Measurements from ENCODE around the gene SOST.

Gene SOST

DNA sequence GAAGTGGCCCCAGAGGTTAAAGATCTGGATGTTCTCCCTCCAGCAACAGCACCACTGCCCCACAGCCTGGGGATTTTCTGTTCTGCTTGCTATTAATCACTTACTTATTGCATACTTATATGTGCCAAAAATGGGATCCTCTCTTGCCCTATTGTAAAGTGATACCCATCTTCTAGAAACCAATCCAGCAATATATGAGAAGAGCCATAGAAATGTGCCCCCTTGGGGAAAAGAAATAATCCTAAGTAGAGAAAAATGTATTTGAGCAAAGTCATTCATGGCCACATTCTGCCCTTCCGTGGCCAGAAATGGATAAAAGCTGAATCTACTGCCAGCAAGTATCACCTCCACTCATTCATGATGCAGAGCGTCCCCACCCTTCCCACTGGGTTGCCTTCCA, 20.9 kb downstream of the SOST start:
- no peak overlapping the region for H3K4me3 Mint-ChIP-seq
- H3K27me3 Mint-ChIP-seq = peaks cover 10% of the 10 kb centered on the region
- no peak overlapping the region for H3K27ac Mint-ChIP-seq
- H3K9me3 Mint-ChIP-seq = no peaks in the 10 kb centered on the region
- no peaks in the 10 kb centered on the region for H3K4me1 Mint-ChIP-seq
- no peak for ATAC-seq
- no peak for DNase-seq
- no peaks in the 10 kb centered on the region for H3K36me3 Mint-ChIP-seq (ENCODE audit: low read depth)

DNA sequence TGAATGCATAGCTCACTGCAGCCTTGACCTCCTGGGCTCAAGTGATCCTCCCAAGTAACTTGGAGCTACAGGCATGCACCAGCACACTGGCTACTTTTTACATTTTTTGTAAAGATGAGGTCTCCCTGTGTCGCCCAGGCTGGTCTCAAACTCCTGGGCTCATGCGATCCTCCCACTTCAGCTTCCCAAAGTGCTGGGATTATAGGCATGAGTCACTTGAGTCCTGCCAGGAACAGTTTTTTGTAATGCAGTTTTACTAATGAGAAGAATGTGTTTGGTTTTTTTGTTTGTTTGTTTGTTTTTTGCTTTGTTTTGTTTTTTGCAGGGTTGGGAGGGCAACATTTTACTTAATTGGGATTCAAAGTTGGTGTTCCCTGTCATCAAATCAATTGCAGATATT, 22.2 kb downstream of the SOST start:
- no peak for DNase-seq
- H3K9me3 Mint-ChIP-seq = no peaks in the 10 kb centered on the region
- H3K4me3 Mint-ChIP-seq = no peak overlapping the region
- peaks cover 8% of the 10 kb centered on the region for H3K27me3 Mint-ChIP-seq
- no peaks in the 10 kb centered on the region for H3K36me3 Mint-ChIP-seq (ENCODE audit: low read depth)
- ATAC-seq = no peak
- H3K4me1 Mint-ChIP-seq = no peaks in the 10 kb centered on the region
- no peak overlapping the region for H3K27ac Mint-ChIP-seq

DNA sequence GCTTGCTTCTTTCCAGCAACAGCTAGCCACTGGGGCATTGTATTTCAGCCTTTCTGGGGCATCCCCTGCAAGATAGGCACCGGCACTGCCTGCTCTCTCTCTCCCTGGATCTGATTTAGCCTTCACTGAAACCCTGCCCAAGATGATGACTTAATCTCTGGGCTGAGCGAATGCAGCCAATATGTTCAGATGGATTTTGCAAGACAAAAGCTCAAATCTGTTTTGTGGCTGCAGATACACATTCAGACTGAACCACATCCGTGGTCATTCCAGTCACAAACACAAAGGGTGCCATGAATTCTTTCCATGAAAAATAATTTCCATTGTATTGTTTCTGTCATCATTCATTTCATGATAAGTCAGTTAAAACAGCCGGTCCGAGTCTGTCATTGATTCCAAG, 24.2 kb downstream of the SOST start:
- ATAC-seq = no peak
- H3K36me3 Mint-ChIP-seq (ENCODE audit: low read depth) = no peaks in the 10 kb centered on the region
- H3K4me3 Mint-ChIP-seq = no peak overlapping the region
- H3K9me3 Mint-ChIP-seq = no peaks in the 10 kb centered on the region
- H3K27ac Mint-ChIP-seq = no peak overlapping the region
- peaks cover 2% of the 10 kb centered on the region for H3K27me3 Mint-ChIP-seq
- no peaks in the 10 kb centered on the region for H3K4me1 Mint-ChIP-seq
- DNase-seq = no peak

DNA sequence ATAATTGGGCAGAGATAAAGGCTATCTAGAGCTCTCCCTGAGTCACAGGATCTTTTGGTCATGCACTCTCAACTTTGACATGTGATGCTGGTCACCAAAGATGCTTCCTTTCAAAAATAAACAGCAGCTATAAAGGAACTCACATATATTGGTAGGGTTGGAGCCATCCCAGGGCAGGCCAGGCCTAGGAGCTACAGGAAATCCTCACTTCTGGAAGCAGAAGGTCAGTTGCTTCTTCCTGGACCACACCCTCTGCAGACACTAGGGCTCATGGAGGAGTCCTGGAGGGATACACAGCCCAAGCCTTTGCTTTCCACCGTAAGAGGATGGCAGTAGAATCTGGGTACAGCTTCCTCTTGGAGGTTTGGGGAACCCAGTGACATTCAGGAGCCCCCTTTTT, 24.6 kb downstream of the SOST start:
- Mint-ChIP-seq H3K36me3 (ENCODE audit: low read depth) (no peaks in the 10 kb centered on the region), H3K27ac (no peak overlapping the region), H3K4me3 (no peak overlapping the region), H3K4me1 (no peaks in the 10 kb centered on the region), H3K9me3 (no peaks in the 10 kb centered on the region), H3K27me3 (peaks cover 2% of the 10 kb centered on the region)
- no peak for ATAC-seq
- no peak for DNase-seq

DNA sequence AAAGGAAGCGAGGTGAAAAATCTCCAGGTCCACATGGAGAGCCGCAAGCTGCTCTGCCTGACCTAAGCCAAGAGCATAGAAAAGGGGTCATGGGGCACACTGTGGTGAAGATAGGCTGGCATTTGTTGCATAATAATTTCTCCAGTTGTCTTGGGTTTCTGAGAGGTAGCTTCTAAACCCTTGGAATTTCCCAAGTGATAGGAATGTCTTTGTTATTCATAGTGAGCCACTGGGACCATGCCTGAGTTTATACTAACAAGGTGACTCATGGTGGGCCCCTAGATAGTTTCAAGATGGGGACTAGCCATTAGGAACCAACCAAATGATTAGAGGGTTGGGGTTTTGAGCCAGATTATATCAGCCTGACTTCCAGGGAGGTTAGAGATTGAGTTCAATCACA, 25.6 kb downstream of the SOST start:
- ATAC-seq = no peak
- Mint-ChIP-seq H3K9me3 (no peaks in the 10 kb centered on the region), H3K4me1 (no peaks in the 10 kb centered on the region), H3K27me3 (peaks cover under 1% of the 10 kb centered on the region), H3K27ac (no peak overlapping the region), H3K4me3 (no peak overlapping the region), H3K36me3 (ENCODE audit: low read depth) (no peaks in the 10 kb centered on the region)
- DNase-seq = no peak

DNA sequence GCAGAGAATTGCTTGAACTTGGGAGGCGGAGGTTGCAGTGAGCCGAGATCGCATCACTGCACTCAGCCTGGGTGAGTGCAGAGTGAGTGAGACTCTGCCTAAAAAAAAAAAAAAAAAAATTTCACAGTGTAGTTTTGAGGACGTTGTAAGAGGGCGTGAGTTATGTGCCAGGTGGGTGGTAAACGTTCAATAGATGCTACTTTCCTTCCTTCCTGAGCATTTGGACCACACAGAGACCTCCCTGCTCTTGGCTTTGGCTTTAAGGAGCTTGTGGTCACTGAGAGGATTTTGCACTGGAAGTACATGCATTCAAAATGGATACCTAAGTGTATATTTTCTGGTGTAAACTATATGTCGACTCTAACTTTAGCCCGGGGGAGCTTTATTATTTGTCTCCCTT, 30.5 kb downstream of the SOST start:
- Mint-ChIP-seq H3K9me3 (no peaks in the 10 kb centered on the region), H3K27me3 (no peaks in the 10 kb centered on the region), H3K36me3 (ENCODE audit: low read depth) (no peaks in the 10 kb centered on the region), H3K4me3 (no peak overlapping the region), H3K4me1 (no peaks in the 10 kb centered on the region), H3K27ac (no peak overlapping the region)
- ATAC-seq (no peak), DNase-seq (no peak)

DNA sequence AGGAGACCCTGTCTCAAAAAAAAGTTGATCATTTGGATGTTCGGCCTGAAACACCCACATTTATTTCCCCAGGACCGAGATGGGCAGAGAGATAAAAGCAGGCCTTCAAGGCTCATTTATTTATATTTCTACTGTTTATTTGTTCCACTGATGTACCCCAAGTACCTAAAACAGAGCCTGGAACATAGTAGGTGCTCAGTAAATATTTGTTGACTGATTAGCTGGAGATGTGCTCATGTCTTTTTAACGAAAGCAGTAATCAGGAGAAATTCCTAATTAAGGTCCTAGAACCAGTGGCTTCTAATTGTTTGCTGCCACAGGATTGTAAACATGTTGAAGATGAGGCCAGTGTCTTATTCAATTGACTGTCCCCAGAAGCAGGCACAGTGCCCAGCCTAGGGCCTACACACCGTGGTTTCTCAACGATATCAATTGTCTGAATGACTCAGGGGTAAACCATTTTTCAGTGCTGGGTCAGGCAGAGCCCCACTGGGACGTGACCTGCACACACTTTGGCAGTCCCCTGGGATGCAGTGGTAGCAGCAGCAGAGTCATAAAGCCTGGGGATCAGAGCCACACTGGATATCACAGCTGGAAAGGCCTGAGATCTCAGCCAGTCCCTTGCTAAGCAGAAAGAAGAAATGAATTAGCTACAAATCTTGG, 34.8 kb downstream of the SOST start:
- Mint-ChIP-seq H3K36me3 (ENCODE audit: low read depth) (no peaks in the 10 kb centered on the region), H3K4me3 (no peak overlapping the region), H3K27me3 (no peaks in the 10 kb centered on the region), H3K27ac (no peak overlapping the region), H3K4me1 (peaks cover 20% of the 10 kb centered on the region), H3K9me3 (no peaks in the 10 kb centered on the region)
- ATAC-seq (no peak), DNase-seq (no peak)

DNA sequence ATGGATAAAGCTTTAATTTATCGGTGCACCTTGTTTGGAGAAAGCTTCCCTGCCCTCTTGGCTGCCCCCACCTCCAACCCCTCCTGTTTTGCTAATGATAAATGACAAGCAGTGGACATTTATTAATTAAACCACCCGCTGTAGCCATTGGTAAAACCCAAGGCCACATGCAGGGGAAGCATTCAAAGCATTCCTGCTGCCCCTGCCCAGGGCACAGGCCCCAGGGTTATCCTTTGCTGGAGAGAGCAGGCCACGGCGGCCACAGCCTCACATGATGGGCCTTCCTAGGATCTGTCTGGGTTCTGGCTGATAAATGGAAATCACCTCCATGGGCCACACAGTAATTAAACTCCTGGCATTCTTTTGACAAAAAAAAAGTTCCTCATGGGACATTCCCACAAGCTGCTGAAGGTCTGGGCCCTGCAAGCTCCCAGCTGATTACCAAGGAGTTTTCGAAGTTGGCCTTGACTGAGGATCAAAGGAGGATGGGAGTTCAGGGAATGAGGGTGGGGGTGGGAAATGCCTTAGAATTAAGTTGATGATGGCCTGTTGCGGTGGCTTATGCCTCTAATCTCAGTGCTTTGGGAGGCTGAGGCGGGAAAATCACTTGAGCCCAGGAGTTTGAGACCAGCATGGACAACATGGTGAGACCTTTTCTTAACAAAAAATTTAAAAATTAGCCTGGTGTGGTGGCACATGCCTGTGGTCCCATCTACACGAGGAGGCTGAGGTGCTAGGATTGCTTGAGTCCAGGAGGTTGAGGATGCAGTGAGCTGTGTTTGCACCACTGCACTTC, 35.5 kb downstream of the SOST start:
- H3K4me1 Mint-ChIP-seq = peaks cover 20% of the 10 kb centered on the region
- DNase-seq = no peak
- H3K27me3 Mint-ChIP-seq = no peaks in the 10 kb centered on the region
- no peak overlapping the region for H3K4me3 Mint-ChIP-seq
- no peaks in the 10 kb centered on the region for H3K36me3 Mint-ChIP-seq (ENCODE audit: low read depth)
- H3K9me3 Mint-ChIP-seq = no peaks in the 10 kb centered on the region
- H3K27ac Mint-ChIP-seq = no peak overlapping the region
- no peak for ATAC-seq

DNA sequence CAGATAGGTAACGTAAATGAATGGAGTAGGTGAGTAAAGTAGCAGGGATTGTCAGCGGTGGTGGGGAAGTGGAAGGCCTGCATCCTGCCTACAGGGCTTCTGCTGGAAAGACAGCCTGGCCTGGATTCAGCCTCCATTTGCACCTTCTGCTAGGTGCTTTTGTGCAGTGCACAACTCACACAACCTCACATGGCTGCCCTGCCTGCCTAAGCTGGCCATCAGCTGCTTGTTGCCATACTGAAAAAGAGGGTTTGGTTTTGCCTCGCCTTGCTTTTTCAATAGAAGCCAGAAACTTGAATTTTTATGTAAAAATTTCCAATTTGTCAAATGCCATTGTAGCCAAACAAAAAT, 36.3 kb downstream of the SOST start:
- no peak for ATAC-seq
- Mint-ChIP-seq H3K4me1 (peaks cover 20% of the 10 kb centered on the region), H3K36me3 (ENCODE audit: low read depth) (no peaks in the 10 kb centered on the region), H3K4me3 (no peak overlapping the region), H3K9me3 (no peaks in the 10 kb centered on the region), H3K27me3 (no peaks in the 10 kb centered on the region), H3K27ac (no peak overlapping the region)
- no peak for DNase-seq

DNA sequence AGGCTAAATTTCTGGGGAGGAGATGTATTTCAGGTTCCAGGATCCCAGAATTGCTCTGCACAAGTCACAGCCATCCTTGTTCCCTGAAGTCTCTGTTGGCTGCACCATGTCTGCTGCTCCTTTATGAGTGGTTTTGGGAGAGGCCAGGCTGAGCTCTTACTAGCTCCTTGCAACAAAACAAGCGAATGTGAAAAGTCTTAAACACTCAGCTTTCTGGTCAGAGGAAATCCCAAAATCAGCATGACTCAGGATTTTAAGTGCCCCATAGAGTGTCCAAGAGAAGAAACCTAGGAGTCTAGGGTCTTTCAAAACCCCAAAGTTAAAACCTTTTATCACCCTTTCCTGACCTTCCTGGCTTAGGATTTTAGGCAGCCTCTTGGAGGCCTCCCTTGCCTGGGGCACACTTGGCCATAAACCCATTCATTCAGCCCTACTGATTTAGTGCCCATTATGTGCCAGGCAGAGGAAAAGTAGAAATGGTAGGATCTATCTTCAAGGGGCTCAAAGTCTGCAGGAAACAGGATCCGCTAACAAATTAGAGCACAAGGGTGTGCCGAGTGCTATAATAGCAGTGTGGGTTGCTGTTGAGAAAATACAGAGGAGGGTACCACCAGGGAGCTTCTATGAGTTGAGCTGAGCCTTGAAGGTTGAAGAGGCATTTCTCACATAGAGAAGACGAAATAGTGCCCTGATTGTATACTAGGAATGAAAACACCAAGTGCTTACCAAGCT, 36.9 kb downstream of the SOST start:
- Mint-ChIP-seq H3K36me3 (ENCODE audit: low read depth) (no peaks in the 10 kb centered on the region), H3K4me3 (peak overlapping the region; percentile 76), H3K9me3 (no peaks in the 10 kb centered on the region), H3K27ac (no peak overlapping the region), H3K4me1 (peaks cover 20% of the 10 kb centered on the region), H3K27me3 (no peaks in the 10 kb centered on the region)
- DNase-seq (no peak), ATAC-seq (no peak)

DNA sequence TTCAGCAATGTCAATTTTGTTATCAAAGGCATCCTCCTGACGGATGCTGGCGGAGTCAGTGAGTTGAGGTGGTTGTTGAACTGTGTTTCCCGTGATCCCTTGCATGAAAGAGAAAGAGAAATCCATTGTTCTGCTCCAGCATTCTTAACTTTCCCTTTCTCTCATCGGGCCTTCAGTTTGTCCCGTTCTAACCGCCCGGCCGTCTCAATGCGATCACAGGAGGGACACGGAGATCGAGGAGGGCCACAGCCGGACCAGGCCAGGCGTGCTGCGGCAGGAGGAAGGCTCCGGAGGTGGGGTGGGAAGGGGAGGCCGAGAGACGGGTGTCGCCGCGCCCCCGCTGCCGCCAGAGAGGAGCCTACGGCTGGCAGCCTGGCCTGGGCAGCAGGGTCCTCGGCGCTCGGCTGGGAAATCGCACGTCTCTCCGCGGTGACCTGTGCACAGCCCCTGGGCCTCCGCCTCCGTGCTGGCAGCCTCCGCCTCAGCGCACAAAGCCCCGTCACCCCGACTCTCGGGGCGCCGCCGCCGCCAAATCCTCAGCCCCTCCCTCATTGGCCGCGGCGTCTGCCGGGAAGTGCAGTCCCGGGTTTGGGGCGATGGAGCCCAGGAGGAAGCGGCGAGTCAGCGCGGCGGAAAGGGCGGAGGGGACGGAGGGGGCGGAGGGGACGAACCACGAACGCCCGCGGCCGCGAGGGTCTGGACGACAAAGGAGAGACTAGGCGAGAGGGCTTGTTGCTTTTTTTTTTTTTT, 38.1 kb downstream of the SOST start:
- Mint-ChIP-seq H3K36me3 (ENCODE audit: low read depth) (no peaks in the 10 kb centered on the region), H3K4me3 (peak overlapping the region; percentile 76), H3K27me3 (peaks cover 6% of the 10 kb centered on the region), H3K9me3 (no peaks in the 10 kb centered on the region), H3K4me1 (peaks cover 20% of the 10 kb centered on the region), H3K27ac (peak overlapping the region; percentile 87)
- DNase-seq (peak; percentile 80), ATAC-seq (peak; percentile 78)

DNA sequence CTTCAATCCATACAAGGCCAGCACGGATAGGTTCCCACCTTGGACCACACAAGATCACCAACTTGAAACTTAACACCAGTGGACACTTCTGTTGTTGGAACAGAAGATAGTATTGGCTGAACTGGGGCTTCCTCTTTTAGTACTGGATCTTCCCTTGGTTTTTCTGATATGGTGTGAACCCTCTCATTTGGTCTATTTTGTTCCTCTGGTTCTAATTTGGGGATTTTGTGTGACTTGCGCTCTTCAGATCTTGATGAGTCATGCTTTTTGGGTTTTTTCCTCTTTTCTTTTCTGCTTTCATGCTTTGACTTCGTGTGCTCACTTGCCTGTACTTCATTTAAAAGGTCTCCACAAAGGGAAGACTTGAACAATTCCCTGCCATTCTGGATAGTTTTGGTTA, 39.0 kb downstream of the SOST start:
- no peaks in the 10 kb centered on the region for H3K36me3 Mint-ChIP-seq (ENCODE audit: low read depth)
- no peak for DNase-seq
- no peaks in the 10 kb centered on the region for H3K9me3 Mint-ChIP-seq
- peaks cover 22% of the 10 kb centered on the region for H3K4me1 Mint-ChIP-seq
- peak overlapping the region; percentile 87 for H3K27ac Mint-ChIP-seq
- peaks cover 15% of the 10 kb centered on the region for H3K27me3 Mint-ChIP-seq
- ATAC-seq = no peak
- H3K4me3 Mint-ChIP-seq = peak overlapping the region; percentile 76

DNA sequence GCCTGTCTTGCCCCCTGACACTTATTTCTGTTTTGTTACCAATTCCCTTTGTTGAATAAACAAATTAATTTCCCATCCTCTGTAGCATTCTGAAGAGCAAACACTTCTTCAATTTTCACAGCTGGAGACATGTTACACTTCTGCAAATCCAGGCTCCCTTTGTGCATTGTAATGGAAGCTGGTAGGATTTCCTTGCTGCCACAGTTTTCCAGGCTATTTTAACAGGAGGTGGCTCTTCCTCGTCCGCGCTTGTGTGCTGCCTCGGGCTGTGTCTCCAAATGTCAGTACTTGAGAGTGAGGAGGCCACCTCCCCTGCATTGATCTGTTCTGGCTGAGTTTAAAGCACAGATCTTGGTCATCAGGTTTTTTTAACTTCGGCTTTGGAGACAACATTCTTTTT, 40.0 kb downstream of the SOST start:
- Mint-ChIP-seq H3K27me3 (peaks cover 22% of the 10 kb centered on the region), H3K27ac (no peak overlapping the region), H3K36me3 (ENCODE audit: low read depth) (no peaks in the 10 kb centered on the region), H3K4me3 (no peak overlapping the region), H3K4me1 (peaks cover 28% of the 10 kb centered on the region), H3K9me3 (no peaks in the 10 kb centered on the region)
- DNase-seq (no peak), ATAC-seq (no peak)

DNA sequence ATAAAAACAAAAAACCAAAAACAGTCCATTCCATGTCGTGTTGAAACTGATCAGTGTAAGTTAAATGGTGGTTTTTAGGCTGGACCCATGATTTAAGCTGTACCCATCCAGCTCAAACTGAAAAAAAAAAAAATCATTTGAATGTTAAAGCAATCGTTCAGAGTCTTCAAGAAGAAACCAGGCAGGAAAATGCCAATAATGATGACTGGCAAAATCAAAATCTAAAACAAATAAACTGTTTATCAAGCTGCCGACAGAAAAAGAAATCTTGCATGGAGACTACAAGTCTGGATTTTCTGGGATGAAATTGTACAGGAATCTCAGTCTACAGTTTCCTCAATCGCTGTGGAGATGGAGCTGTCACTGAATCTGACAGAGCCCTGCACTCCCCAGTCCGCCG, 40.7 kb downstream of the SOST start:
- Mint-ChIP-seq H3K27ac (no peak overlapping the region), H3K4me1 (peaks cover 33% of the 10 kb centered on the region), H3K9me3 (no peaks in the 10 kb centered on the region), H3K36me3 (ENCODE audit: low read depth) (no peaks in the 10 kb centered on the region), H3K4me3 (no peak overlapping the region), H3K27me3 (peaks cover 27% of the 10 kb centered on the region)
- no peak for ATAC-seq
- DNase-seq = no peak

Data from activated naive CD8-positive, alpha-beta T cell treated with anti-CD3 and anti-CD28 coated beads, Interleukin-2, amount 50 U/mL, for 24 hours (primary cell).